MM.1S (cell line): Measurements from ENCODE around the gene LIMCH1.

Experiments
- EZH2 ChIP-seq: fragments of 300-600 bp; sonication (generic); optimal IDR thresholded peaks from 2 replicates; pipeline ENCODE3; 2017; ENCODE audit warnings: low read depth, mild to moderate bottlenecking, antibody characterized with exemption, low read length, mixed read lengths
- TF ChIP-seq, protein P1 (sequence below): fragments of 300-600 bp; sonication (generic); IDR thresholded peaks from 2 replicates; pipeline ENCODE4 v1.5.1; 2016; ENCODE audit warnings: antibody characterized with exemption, low read length, mixed read lengths

DNA sequence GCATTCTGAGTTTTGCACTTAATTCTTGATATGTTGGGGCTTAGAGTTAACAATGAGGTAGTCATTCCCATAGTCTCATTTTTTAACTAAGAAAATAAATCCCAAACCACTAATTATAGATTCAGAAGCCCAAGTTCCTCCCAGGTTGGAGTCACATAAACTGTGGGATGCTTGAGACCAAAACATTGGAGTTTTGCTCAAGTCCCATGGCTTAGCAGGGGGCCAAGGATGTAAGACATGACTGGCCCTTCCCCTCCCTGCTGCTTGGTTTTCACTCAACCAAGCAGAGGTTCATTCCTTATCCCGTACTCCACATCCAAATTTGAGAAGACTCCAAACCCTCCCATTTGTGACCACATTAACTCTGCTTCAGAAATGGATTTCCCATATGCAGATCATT is 101.3 kb downstream of the LIMCH1 start:
- no peak for TF ChIP-seq EZH2
- TF ChIP-seq, protein P1, sequence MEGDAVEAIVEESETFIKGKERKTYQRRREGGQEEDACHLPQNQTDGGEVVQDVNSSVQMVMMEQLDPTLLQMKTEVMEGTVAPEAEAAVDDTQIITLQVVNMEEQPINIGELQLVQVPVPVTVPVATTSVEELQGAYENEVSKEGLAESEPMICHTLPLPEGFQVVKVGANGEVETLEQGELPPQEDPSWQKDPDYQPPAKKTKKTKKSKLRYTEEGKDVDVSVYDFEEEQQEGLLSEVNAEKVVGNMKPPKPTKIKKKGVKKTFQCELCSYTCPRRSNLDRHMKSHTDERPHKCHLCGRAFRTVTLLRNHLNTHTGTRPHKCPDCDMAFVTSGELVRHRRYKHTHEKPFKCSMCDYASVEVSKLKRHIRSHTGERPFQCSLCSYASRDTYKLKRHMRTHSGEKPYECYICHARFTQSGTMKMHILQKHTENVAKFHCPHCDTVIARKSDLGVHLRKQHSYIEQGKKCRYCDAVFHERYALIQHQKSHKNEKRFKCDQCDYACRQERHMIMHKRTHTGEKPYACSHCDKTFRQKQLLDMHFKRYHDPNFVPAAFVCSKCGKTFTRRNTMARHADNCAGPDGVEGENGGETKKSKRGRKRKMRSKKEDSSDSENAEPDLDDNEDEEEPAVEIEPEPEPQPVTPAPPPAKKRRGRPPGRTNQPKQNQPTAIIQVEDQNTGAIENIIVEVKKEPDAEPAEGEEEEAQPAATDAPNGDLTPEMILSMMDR: no peak
